Stimulated activated naive B cell treated with anti-CD40 and anti-IgM and Interleukin-4, amounts not matched to agents 10 μg/mL and 1 μg/mL and 100 μg/mL, for 72 hours (primary cell): ENCODE data around the gene PTGDR.

ENCODE experiments used
- ATAC-seq, 2 donors: fragments of 150-1000 bp; cut with Tn5 transposase; replicated peaks; 2 replicates each; pipeline ENCODE4 v1.10.0; 2021; ENCODE audit warnings: moderate library complexity in 1 of 2
- DNase-seq: peaks from one replicate; pipeline ENCODE4 v3.0.0; 2021
- H3K27ac Mint-ChIP-seq: one replicate; pipeline ENCODE4 v1.8.0; 2022; ENCODE audit warnings: mild to moderate bottlenecking, mixed read lengths
- H3K27me3 Mint-ChIP-seq, 2 donors: one replicate each; pipeline ENCODE4 v1.8.0; 2022; ENCODE audit warnings: mixed read lengths in 2 of 2
- H3K36me3 Mint-ChIP-seq, 2 donors: one replicate each; pipeline ENCODE4 v1.8.0; 2022; ENCODE audit warnings: mixed read lengths in 2 of 2, mild to moderate bottlenecking in 1 of 2
- H3K4me1 Mint-ChIP-seq, 2 donors: one replicate each; pipeline ENCODE4 v1.8.0; 2022; ENCODE audit warnings: mixed read lengths in 2 of 2, mild to moderate bottlenecking in 1 of 2
- H3K4me3 Mint-ChIP-seq, 2 donors: one replicate each; pipeline ENCODE4 v1.8.0; 2022; ENCODE audit warnings: mild to moderate bottlenecking in 2 of 2, mixed read lengths in 2 of 2, moderate library complexity in 1 of 2
- H3K9me3 Mint-ChIP-seq, 2 donors: one replicate each; pipeline ENCODE4 v1.8.0; 2022; ENCODE audit warnings: mixed read lengths in 2 of 2, mild to moderate bottlenecking in 1 of 2

The PTGDR gene

DNA sequence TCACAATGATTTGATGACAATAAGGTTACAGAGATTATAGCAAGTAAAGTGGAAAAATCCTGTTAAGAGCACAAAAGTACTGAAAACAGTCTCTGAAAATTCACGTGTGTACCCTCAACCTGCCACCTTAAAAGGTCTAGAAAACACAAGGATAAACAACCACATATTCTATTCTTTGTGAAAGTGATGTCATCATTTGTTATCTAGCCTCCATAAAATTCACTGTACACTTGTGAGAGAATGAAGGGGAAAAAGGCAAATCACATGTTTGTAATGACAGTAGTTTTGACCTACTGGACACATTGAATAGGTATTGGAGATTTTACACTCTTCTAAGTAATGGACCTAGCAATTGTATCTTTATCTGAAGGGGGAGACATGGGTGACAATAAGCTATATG is 4.0 kb downstream of the PTGDR start:
- no peak overlapping the region for H3K27ac Mint-ChIP-seq
- no peaks in the 10 kb centered on the region for H3K9me3 Mint-ChIP-seq
- H3K27me3 Mint-ChIP-seq = peaks cover 35 to 44% of the 10 kb centered on the region in 2 donors
- H3K4me3 Mint-ChIP-seq = no peak overlapping the region
- peaks cover 0 to 3% of the 10 kb centered on the region in 2 donors for H3K36me3 Mint-ChIP-seq
- H3K4me1 Mint-ChIP-seq = peaks cover 20 to 37% of the 10 kb centered on the region in 2 donors
- no peak for ATAC-seq
- no peak for DNase-seq

DNA sequence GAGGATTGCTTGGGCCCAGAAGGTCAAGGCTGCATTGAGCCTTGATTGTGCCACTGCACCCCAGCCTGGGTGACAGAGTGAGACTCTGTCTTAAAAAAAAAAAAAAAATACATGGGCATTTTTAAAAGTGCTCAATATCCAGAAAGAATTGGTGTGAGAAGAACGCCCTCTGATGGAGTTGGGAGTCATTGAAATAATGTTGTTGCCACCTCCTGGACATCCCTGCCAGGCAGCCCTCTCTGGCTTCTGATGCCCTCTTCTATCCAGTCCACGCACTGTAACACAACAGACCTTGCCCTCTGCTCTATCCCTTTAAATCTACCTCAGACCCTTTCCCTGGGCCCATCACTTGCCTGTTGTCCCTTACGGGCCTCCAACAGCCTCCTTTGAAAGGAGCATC is 4.9 kb downstream of the PTGDR start:
- Mint-ChIP-seq H3K27ac (no peak overlapping the region), H3K4me3 (no peak overlapping the region), H3K36me3 (peaks cover 0 to under 1% of the 10 kb centered on the region in 2 donors), H3K4me1 (peaks cover 16 to 31% of the 10 kb centered on the region in 2 donors), H3K9me3 (no peaks in the 10 kb centered on the region), H3K27me3 (peaks cover 27 to 36% of the 10 kb centered on the region in 2 donors)
- peak; percentile 66 to 68 for ATAC-seq
- DNase-seq = peak; percentile 13

DNA sequence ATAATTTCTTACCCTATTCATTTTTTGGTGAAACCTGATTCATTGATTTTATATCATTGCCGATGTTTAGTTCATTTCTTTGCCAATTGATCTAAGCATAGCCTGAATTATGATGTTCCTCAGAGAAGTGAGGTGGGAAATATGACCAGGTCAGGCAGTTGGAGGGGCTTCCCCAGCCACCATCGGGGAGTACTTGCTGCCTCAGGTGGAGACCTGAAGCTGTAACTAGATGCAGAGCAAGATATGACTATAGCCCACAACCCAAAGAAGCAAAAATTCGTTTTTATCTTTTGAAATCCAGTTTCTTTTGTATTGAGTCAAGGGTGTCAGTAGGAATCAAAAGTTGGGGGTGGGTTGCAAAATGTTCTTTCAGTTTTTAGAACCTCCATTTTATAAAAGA is 7.9 kb downstream of the PTGDR start:
- Mint-ChIP-seq H3K27me3 (peaks cover 9 to 18% of the 10 kb centered on the region in 2 donors), H3K9me3 (no peaks in the 10 kb centered on the region), H3K36me3 (no peaks in the 10 kb centered on the region), H3K27ac (no peak overlapping the region), H3K4me3 (no peak overlapping the region), H3K4me1 (peaks cover 6 to 19% of the 10 kb centered on the region in 2 donors)
- ATAC-seq (no peak), DNase-seq (no peak)

DNA sequence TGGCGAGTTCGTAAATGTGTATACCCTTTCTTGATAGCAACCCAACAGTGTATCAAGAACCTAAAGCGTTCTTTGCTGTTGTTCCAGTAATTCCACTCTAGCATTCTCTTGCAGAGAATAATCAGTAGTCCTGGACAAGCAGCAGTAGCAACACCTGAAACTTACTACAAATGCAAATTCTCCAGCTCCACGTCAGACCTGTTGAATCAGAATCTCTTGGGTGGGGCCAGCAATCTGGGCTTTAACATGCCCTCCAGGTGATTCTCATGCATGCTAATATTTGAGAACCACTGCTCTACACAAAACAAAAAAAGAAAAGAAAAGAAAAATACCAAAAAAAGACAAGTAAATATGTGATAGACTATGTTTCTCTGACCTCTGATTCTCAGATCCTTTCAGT is 10.1 kb downstream of the PTGDR start:
- no peak for DNase-seq
- H3K27me3 Mint-ChIP-seq = peaks cover 5 to 12% of the 10 kb centered on the region in 2 donors
- H3K36me3 Mint-ChIP-seq = no peaks in the 10 kb centered on the region
- no peaks in the 10 kb centered on the region for H3K9me3 Mint-ChIP-seq
- H3K4me1 Mint-ChIP-seq = peaks cover 6 to 16% of the 10 kb centered on the region in 2 donors
- ATAC-seq = no peak
- no peak overlapping the region for H3K27ac Mint-ChIP-seq
- H3K4me3 Mint-ChIP-seq = no peak overlapping the region

DNA sequence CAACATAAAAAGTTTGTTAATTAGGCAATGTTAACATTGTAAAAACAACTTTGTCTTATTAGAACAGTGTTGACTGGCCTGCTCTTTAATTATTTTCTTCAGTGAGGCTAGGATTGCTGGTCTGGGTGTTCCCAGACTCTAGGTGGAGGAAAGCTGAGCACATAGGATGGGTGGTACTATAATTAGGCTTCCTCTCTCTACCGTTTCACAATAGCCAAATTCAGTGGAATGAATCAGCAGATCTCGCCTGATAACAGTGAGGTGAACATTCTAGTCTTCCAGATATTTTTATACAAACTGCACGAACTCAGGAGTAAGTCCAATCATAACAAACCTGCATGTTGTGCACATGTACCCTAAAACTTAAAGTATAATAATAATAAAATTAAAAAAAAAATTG is 11.9 kb downstream of the PTGDR start:
- Mint-ChIP-seq H3K36me3 (no peaks in the 10 kb centered on the region), H3K27me3 (peaks cover 4 to 5% of the 10 kb centered on the region in 2 donors), H3K4me3 (no peak overlapping the region), H3K9me3 (no peaks in the 10 kb centered on the region), H3K27ac (no peak overlapping the region), H3K4me1 (peaks cover 3 to 4% of the 10 kb centered on the region in 2 donors)
- no peak for ATAC-seq
- no peak for DNase-seq

DNA sequence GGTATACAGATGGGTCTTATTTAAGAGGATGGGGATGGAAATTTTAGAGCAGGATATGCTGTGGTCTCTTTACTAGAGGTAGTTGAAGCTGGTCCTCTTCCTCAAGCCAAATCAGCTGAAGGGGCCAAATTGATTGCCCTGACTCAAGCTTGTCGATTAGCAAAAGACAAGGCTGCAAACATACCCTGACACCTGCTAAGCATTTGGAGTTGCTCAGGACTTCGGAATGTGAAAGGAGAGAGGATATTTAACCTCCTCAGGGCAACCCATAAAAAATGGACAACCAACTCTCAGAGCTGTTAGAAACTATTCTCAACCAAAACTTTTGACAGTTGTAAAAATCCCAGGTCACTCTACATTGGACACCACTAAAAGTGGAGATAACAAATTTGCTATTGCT is 15.6 kb downstream of the PTGDR start:
- Mint-ChIP-seq H3K27ac (no peak overlapping the region), H3K4me1 (peaks cover 3 to 4% of the 10 kb centered on the region in 2 donors), H3K36me3 (no peaks in the 10 kb centered on the region), H3K4me3 (no peak overlapping the region), H3K9me3 (no peaks in the 10 kb centered on the region), H3K27me3 (peaks cover 9 to 11% of the 10 kb centered on the region in 2 donors)
- ATAC-seq = no peak
- no peak for DNase-seq

DNA sequence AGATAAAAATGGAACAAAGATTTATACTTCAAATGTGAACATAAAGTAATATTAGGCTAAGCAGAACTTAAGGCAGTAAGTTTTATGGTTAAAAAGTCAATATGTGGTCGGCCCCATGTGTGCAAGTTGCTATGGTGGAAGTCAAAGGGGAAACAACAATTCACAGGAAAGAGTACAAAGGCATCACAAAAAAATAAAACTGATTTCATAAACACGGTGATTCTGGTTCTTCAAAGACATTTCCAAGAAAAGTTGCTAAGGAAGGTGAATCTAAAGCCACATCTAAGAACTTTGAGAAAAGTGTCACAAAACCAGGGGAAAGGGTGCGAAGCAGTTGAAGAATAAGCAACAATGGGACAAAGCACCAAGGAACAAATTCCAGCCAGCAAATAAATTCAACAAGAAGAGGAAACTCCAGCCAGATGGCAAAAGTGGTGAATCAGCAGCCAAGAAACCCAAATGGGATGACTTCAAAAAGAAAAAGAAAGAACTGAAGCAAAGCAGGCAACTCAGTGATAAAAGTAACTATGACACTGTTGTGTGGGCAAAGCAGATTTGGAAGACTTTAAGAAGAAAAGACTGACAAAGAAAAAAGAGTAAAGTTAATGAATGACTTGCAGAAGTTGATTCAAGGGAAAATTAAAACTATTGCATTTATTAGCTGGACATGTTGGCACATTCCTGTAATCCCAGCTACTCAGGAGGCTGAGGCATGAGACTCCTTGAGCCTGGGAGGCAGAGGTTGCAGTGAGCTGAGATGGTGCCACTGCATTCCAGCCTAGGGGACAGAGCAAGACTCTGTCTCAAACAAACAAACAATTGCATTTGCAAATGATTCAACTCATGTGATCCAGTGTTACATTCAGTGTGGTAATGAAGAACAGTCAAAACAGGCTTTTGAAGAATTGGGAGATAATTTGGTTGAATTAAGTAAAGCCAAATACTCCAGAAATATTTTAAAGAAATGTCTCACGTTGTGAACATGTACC is 19.5 kb downstream of the PTGDR start:
- no peaks in the 10 kb centered on the region for H3K36me3 Mint-ChIP-seq
- no peak overlapping the region for H3K27ac Mint-ChIP-seq
- no peaks in the 10 kb centered on the region for H3K9me3 Mint-ChIP-seq
- ATAC-seq (no peak), DNase-seq (no peak)
- H3K4me1 Mint-ChIP-seq = no peaks in the 10 kb centered on the region
- no peak overlapping the region for H3K4me3 Mint-ChIP-seq
- peaks cover 9% of the 10 kb centered on the region in 2 donors for H3K27me3 Mint-ChIP-seq

DNA sequence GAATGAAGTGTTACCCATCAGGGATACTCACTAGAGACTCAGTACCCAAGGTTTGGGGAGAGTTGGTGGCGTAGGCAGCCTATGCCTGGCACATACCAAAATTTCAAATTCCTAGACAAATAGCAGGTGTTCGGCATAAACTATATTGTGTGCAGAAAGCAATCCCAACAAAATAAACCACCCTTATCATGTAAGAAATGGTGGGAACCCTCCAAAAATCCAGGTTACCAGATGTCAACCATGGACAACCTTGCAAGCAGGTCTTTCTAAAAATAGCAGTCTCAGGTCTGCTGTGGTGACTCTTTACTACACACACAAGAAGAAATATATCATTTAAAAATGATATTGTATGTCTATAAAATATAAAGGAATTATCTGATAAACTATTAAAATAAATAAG is 28.9 kb downstream of the PTGDR start:
- H3K4me1 Mint-ChIP-seq = no peaks in the 10 kb centered on the region
- H3K27me3 Mint-ChIP-seq = peaks cover 3 to 4% of the 10 kb centered on the region in 2 donors
- ATAC-seq = no peak
- H3K4me3 Mint-ChIP-seq = no peak overlapping the region
- H3K9me3 Mint-ChIP-seq = no peaks in the 10 kb centered on the region
- no peaks in the 10 kb centered on the region for H3K36me3 Mint-ChIP-seq
- H3K27ac Mint-ChIP-seq = no peak overlapping the region
- no peak for DNase-seq

DNA sequence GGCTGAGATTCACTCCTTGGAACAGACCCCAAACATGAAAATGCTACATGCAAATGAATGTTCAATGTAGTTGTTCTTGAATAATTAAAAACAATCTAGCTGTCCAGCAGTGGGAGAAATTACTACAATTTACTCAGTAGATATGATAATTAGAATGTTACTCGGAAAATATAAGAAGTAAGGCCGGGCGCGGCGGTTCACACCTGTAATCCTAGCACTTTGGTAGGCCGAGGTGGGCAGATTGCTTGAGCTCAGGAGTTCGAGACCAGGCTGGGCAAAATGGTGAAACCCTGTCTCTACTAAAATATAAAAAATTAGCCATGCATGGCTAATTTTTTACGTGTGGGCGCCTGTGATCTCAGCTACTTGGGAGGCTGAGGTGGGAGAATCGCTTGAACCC is 31.3 kb downstream of the PTGDR start:
- H3K4me1 Mint-ChIP-seq = no peaks in the 10 kb centered on the region
- H3K36me3 Mint-ChIP-seq = no peaks in the 10 kb centered on the region
- H3K27me3 Mint-ChIP-seq = peaks cover 9 to 13% of the 10 kb centered on the region in 2 donors
- H3K27ac Mint-ChIP-seq = no peak overlapping the region
- no peak for ATAC-seq
- H3K4me3 Mint-ChIP-seq = no peak overlapping the region
- DNase-seq = no peak
- no peaks in the 10 kb centered on the region for H3K9me3 Mint-ChIP-seq

DNA sequence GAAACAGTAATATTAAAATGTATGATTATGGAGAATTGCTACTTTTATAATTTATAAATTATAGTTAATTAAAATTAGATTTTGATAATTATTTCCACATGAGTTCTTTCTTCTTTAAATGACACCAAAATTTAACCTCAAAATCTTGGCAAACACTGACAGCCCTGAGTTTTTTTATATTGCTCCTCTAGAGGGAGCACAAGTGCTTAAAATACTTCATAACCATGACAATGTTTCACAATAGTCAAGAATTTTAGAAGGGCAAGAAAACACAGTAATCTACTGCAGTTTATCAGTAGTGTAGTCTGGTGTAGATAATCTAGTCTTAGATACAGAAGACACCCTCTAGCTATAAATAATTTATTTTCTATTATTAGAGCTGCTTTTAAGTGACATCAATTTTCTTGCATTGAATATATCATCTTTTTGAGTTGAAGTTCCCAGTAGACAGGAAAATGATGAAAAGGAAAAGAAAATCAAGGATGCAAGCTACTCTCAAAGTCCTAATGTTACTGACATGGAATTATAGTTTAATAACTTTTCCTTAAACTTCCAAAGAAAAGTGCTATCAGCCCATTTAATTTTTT is 32.3 kb downstream of the PTGDR start:
- DNase-seq (no peak), ATAC-seq (peak in 1 of 2 donors; percentile 63)
- Mint-ChIP-seq H3K9me3 (no peaks in the 10 kb centered on the region), H3K27ac (no peak overlapping the region), H3K4me3 (no peak overlapping the region), H3K36me3 (no peaks in the 10 kb centered on the region), H3K4me1 (no peaks in the 10 kb centered on the region), H3K27me3 (peaks cover 12 to 16% of the 10 kb centered on the region in 2 donors)

DNA sequence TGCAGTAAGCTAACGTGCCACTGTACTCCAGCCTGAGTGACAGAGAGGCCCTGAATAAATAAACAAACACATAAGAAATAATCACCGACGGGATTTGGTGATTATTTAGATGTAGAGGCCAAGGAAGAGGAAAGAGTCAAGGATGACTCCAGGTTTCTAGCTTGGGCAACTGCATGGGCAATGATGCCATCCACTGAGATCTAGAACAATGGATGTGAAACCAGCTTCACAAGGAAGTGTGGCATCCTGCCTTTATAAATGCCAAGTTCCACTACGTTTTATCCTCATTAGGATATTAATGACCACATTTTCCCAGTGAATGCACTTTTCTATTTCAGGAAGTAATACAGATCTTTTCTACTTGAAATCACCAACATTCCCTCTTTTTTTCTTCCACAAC is 35.7 kb downstream of the PTGDR start:
- Mint-ChIP-seq H3K27ac (no peak overlapping the region), H3K4me1 (peaks cover 5 to 9% of the 10 kb centered on the region in 2 donors), H3K4me3 (no peak overlapping the region), H3K36me3 (no peaks in the 10 kb centered on the region), H3K27me3 (peaks cover 12 to 22% of the 10 kb centered on the region in 2 donors), H3K9me3 (no peaks in the 10 kb centered on the region)
- no peak for DNase-seq
- no peak for ATAC-seq

DNA sequence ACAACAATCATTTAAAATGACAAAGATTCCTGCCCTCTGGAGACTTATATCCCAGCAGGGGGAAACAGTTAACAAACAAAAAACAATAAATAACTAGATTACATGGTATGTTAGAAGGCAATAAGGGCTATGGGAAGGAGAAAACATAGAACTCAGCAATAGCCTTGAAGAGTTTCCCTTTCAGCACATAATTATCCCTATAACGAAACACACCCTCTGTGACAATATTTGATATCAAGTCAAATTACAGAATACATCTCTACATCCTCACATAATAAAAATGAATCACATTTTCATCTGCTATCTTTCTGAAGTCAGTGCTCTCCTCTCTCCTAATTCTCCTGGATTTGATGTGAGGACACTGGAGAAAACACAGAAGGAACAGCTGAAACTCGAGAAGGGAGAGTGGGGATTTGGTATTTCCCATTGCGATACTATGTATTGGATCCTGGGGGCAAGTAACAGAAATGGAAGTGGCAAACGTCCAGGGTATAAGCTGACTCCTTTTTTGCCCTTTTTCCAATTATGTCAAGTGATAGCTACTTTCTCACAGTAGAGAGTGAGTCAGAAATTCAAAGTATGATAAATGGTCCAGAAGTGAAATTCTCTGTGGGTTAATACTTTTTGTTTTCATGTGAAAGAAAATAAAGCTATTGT is 36.9 kb downstream of the PTGDR start:
- H3K4me1 Mint-ChIP-seq = peaks cover 5 to 12% of the 10 kb centered on the region in 2 donors
- peaks cover 12 to 22% of the 10 kb centered on the region in 2 donors for H3K27me3 Mint-ChIP-seq

DNA sequence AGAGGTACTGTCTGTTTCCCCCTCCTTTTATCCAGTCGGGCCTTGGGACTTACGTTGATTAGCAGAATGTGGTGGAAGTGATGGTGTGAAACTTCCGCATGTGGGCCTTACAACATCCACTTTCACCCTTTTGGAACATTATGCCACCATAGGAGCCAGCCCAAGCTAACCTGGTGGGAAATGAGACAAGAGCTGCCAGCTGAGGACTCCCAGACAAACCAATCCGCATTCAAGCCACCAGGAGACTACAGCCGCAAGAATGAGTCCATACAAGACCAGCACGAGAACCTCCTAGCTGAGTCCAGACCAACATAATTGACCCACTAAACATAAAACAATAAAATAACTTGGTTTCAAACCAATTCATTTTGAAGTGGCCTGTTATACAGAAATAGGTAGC is 37.5 kb downstream of the PTGDR start:
- no peak overlapping the region for H3K4me3 Mint-ChIP-seq
- DNase-seq (no peak), ATAC-seq (no peak)
- peaks cover 5 to 12% of the 10 kb centered on the region in 2 donors for H3K4me1 Mint-ChIP-seq
- H3K27ac Mint-ChIP-seq = no peak overlapping the region
- no peaks in the 10 kb centered on the region for H3K9me3 Mint-ChIP-seq
- H3K27me3 Mint-ChIP-seq = peaks cover 12 to 22% of the 10 kb centered on the region in 2 donors
- no peaks in the 10 kb centered on the region for H3K36me3 Mint-ChIP-seq

More for the DNA sequence above, 36.9 kb downstream of the PTGDR start:
- Mint-ChIP-seq H3K4me3 (no peak overlapping the region), H3K9me3 (no peaks in the 10 kb centered on the region), H3K36me3 (no peaks in the 10 kb centered on the region), H3K27ac (no peak overlapping the region)
- ATAC-seq (no peak), DNase-seq (no peak)

DNA sequence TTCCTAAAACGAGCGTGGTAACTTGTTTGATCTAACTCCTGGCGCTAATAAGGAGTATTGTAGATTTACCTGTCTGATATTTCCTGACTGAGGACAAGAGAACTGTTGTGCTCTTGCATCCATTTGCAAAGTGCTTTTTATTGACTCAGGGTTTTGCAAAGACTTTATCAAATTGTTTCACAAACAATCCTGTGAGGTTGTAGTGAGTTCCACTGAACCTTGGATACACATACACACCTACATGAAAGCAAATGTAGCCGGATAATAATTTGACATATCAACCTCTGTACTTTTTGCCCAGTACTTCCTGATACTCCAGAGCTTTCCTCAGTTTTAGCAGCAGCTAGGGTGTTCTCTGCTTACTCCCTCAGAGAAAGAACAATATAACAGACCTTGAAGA is 39.9 kb downstream of the PTGDR start:
- peaks cover 0 to 4% of the 10 kb centered on the region in 2 donors for H3K9me3 Mint-ChIP-seq
- ATAC-seq (no peak), DNase-seq (no peak)
- H3K36me3 Mint-ChIP-seq = peaks cover 3% of the 10 kb centered on the region in 2 donors
- no peak overlapping the region for H3K4me3 Mint-ChIP-seq
- H3K27me3 Mint-ChIP-seq = peaks cover 7 to 14% of the 10 kb centered on the region in 2 donors
- peaks cover 18 to 26% of the 10 kb centered on the region in 2 donors for H3K4me1 Mint-ChIP-seq
- H3K27ac Mint-ChIP-seq = no peak overlapping the region
